GM23338 (cell line): ENCODE measurements around the gene NYAP1. TPM values are rescaled to one million over a fixed set of nuclear protein-coding genes. Genes with fewer than 3 reads are reported as not detected.
A peak's percentile ranks its signal among the peaks of the same experiment; 100 is the strongest.

ENCODE experiments used
- ATAC-seq: fragments of 200-7000 bp; cut with Tn5 transposase; 3 replicates; pipeline ENCODE4 v1.9.1; 2020
- DNase-seq: peaks from one replicate; pipeline ENCODE4 v3.0.0-alpha.2; 2015; ENCODE audit warnings: low spot score
- H2AFZ ChIP-seq: fragments of 200-600 bp; sonication (generic); 2 replicates; pipeline ENCODE4 v1.8.0; 2016; ENCODE audit warnings: antibody characterized with exemption, mild to moderate bottlenecking, moderate library complexity
- H3F3A ChIP-seq: fragments of 200-600 bp; sonication (generic); replicated peaks from 2 replicates; pipeline ENCODE4 v1.8.0; 2017; ENCODE audit warnings: antibody characterized with exemption, mixed run types, low read depth
- H3K27ac ChIP-seq: fragments of 200-600 bp; sonication (generic); 2 replicates; pipeline ENCODE4 v1.6.1; 2016; ENCODE audit warnings: low read depth
- H3K27me3 ChIP-seq: fragments of 200-600 bp; sonication (generic); 2 replicates; pipeline ENCODE4 v1.8.0; 2016; ENCODE audit warnings: mild to moderate bottlenecking, mixed run types, moderate library complexity; ENCODE audit not compliant: insufficient read depth
- H3K36me3 ChIP-seq: fragments of 200-600 bp; sonication (generic); 2 replicates; pipeline ENCODE4 v1.8.0; 2016; ENCODE audit warnings: mild to moderate bottlenecking; ENCODE audit not compliant: insufficient read depth
- H3K4me1 ChIP-seq: fragments of 200-600 bp; sonication (generic); 2 replicates; pipeline ENCODE4 v1.8.0; 2016; ENCODE audit warnings: mild to moderate bottlenecking, moderate library complexity; ENCODE audit not compliant: insufficient read depth
- H3K4me2 ChIP-seq: fragments of 200-600 bp; sonication (generic); 2 replicates; pipeline ENCODE4 v1.7.1; 2017; ENCODE audit warnings: mixed run types
- H3K4me3 ChIP-seq: fragments of 200-600 bp; sonication (generic); 2 replicates; pipeline ENCODE4 v1.6.1; 2016; ENCODE audit warnings: mixed run types
- H3K79me2 ChIP-seq: fragments of 200-600 bp; sonication (generic); replicated peaks from 2 replicates; pipeline ENCODE4 v1.8.0; 2017; ENCODE audit warnings: mild to moderate bottlenecking; ENCODE audit not compliant: insufficient read depth
- H3K9me2 ChIP-seq: fragments of 200-600 bp; sonication (generic); 2 replicates; pipeline ENCODE4 v1.8.0; 2017; ENCODE audit not compliant: insufficient read depth
- H4K20me1 ChIP-seq: fragments of 200-600 bp; sonication (generic); replicated peaks from 2 replicates; pipeline ENCODE4 v1.8.0; 2017; ENCODE audit warnings: mild to moderate bottlenecking; ENCODE audit not compliant: insufficient read depth
- H3K27ac Mint-ChIP-seq: 2 replicates; pipeline ENCODE4 v1.8.0; 2020; ENCODE audit warnings: inconsistent platforms, mild to moderate bottlenecking, moderate library complexity, mixed read lengths
- H3K27me3 Mint-ChIP-seq: 3 replicates; pipeline ENCODE4 v1.8.0; 2022; ENCODE audit warnings: low read depth, mild to moderate bottlenecking, moderate library complexity, mixed read lengths, inconsistent platforms; ENCODE audit not compliant: insufficient read depth, poor library complexity
- H3K36me3 Mint-ChIP-seq: 3 replicates; pipeline ENCODE4 v1.8.0; 2021; ENCODE audit warnings: low read depth, mild to moderate bottlenecking, inconsistent platforms, moderate library complexity, mixed read lengths
- H3K4me1 Mint-ChIP-seq: 3 replicates; pipeline ENCODE4 v1.8.0; 2020; ENCODE audit warnings: mild to moderate bottlenecking, inconsistent platforms, mixed read lengths
- H3K4me3 Mint-ChIP-seq: 3 replicates; pipeline ENCODE4 v1.8.0; 2021; ENCODE audit warnings: moderate library complexity, mild to moderate bottlenecking, inconsistent platforms, mixed read lengths
- H3K9me3 Mint-ChIP-seq: 3 replicates; pipeline ENCODE4 v1.8.0; 2020; ENCODE audit warnings: moderate library complexity, mild to moderate bottlenecking, inconsistent platforms, mixed read lengths
- CREB1 ChIP-seq: fragments of 250-450 bp; sonication (Bioruptor Pico); IDR thresholded peaks from 2 replicates; pipeline ENCODE4 v1.5.0; 2020; ENCODE audit warnings: low read depth, mild to moderate bottlenecking, moderate library complexity
- EZH2 ChIP-seq: fragments of 200-600 bp; sonication (generic); IDR thresholded peaks from one replicate; pipeline ENCODE4 v1.8.0; 2017; ENCODE audit warnings: antibody characterized with exemption, mild to moderate bottlenecking, low read depth; ENCODE audit not compliant: unreplicated experiment
- POLR2AphosphoS5 ChIP-seq: IDR thresholded peaks from 2 replicates; pipeline ENCODE4 v1.6.1; 2016; ENCODE audit warnings: antibody characterized with exemption, low read depth
- REST ChIP-seq: IDR thresholded peaks from one replicate; pipeline ENCODE4 v1.6.1; 2018; ENCODE audit warnings: antibody characterized with exemption; ENCODE audit not compliant: unreplicated experiment
- ZNF114 ChIP-seq: fragments of 250-450 bp; sonication (Bioruptor Pico); IDR thresholded peaks from 2 replicates; pipeline ENCODE4 v1.5.0; 2020; ENCODE audit warnings: mild to moderate bottlenecking, moderate library complexity
- ZNF331 ChIP-seq: fragments of 250-450 bp; sonication (Bioruptor Pico); IDR thresholded peaks from 2 replicates; pipeline ENCODE4 v1.5.0; 2020; ENCODE audit warnings: low read depth, mild to moderate bottlenecking, moderate library complexity
- long read RNA-seq: library from polyadenylated mRNA; unstranded; transcript quantifications from one replicate; pipeline ENCODE4 v2.0.0, GENCODE V29; 2020; ENCODE audit not compliant: unreplicated experiment
- polyA plus RNA-seq: library from polyadenylated mRNA; unstranded; fragments of >200 nt; fragmentation: Nextera tagmentation; extraction: Ambion mirVana; gene quantifications from 2 replicates; pipeline ENCODE4 v1.2.1, GENCODE V29; 2016
- total RNA-seq: library from RNA; depleted of rRNA; stranded (reverse); fragments of >200 nt; shearing (Covaris generic); gene quantifications from 2 replicates; pipeline ENCODE4 v1.2.3, GENCODE V29; 2014; rRNA removed
- TF ChIP-seq, protein P1 (sequence below): fragments of 250-450 bp; sonication (Bioruptor Pico); IDR thresholded peaks from 2 replicates; pipeline ENCODE4 v1.5.0; 2020; ENCODE audit warnings: mild to moderate bottlenecking, moderate library complexity

The NYAP1 gene
- total RNA-seq (2.3 and 4.9 TPM in 2 replicates), polyA plus RNA-seq (0.19 and 0.49 TPM in 2 replicates)
- long read RNA-seq: 0 reads

- no peaks in the 10 kb centered on the region; the same call in 2 of the 3 replicates for H3K36me3 Mint-ChIP-seq
- H3F3A ChIP-seq: peaks cover 2% of the 10 kb centered on the region; the same call in 1 of the 2 replicates
- peaks cover 23% of the 10 kb centered on the region; the same call in 1 of the 2 replicates for H3K4me1 ChIP-seq
- H4K20me1 ChIP-seq: no peaks in the 10 kb centered on the region
- peaks cover 31% of the 10 kb centered on the region for H3K4me1 Mint-ChIP-seq
- peak within 1 kb of the TSS; percentile 91 for H3K4me2 ChIP-seq
- H3K27ac ChIP-seq: no peak within 1 kb of the TSS
- TF ChIP-seq ZNF331 (no peak), EZH2 (no peak), CREB1 (no peak), REST (no peak), ZNF114 (CRISPR knock-in tag) (no peak), POLR2AphosphoS5 (peak; percentile 42)
- TF ChIP-seq, protein P1, sequence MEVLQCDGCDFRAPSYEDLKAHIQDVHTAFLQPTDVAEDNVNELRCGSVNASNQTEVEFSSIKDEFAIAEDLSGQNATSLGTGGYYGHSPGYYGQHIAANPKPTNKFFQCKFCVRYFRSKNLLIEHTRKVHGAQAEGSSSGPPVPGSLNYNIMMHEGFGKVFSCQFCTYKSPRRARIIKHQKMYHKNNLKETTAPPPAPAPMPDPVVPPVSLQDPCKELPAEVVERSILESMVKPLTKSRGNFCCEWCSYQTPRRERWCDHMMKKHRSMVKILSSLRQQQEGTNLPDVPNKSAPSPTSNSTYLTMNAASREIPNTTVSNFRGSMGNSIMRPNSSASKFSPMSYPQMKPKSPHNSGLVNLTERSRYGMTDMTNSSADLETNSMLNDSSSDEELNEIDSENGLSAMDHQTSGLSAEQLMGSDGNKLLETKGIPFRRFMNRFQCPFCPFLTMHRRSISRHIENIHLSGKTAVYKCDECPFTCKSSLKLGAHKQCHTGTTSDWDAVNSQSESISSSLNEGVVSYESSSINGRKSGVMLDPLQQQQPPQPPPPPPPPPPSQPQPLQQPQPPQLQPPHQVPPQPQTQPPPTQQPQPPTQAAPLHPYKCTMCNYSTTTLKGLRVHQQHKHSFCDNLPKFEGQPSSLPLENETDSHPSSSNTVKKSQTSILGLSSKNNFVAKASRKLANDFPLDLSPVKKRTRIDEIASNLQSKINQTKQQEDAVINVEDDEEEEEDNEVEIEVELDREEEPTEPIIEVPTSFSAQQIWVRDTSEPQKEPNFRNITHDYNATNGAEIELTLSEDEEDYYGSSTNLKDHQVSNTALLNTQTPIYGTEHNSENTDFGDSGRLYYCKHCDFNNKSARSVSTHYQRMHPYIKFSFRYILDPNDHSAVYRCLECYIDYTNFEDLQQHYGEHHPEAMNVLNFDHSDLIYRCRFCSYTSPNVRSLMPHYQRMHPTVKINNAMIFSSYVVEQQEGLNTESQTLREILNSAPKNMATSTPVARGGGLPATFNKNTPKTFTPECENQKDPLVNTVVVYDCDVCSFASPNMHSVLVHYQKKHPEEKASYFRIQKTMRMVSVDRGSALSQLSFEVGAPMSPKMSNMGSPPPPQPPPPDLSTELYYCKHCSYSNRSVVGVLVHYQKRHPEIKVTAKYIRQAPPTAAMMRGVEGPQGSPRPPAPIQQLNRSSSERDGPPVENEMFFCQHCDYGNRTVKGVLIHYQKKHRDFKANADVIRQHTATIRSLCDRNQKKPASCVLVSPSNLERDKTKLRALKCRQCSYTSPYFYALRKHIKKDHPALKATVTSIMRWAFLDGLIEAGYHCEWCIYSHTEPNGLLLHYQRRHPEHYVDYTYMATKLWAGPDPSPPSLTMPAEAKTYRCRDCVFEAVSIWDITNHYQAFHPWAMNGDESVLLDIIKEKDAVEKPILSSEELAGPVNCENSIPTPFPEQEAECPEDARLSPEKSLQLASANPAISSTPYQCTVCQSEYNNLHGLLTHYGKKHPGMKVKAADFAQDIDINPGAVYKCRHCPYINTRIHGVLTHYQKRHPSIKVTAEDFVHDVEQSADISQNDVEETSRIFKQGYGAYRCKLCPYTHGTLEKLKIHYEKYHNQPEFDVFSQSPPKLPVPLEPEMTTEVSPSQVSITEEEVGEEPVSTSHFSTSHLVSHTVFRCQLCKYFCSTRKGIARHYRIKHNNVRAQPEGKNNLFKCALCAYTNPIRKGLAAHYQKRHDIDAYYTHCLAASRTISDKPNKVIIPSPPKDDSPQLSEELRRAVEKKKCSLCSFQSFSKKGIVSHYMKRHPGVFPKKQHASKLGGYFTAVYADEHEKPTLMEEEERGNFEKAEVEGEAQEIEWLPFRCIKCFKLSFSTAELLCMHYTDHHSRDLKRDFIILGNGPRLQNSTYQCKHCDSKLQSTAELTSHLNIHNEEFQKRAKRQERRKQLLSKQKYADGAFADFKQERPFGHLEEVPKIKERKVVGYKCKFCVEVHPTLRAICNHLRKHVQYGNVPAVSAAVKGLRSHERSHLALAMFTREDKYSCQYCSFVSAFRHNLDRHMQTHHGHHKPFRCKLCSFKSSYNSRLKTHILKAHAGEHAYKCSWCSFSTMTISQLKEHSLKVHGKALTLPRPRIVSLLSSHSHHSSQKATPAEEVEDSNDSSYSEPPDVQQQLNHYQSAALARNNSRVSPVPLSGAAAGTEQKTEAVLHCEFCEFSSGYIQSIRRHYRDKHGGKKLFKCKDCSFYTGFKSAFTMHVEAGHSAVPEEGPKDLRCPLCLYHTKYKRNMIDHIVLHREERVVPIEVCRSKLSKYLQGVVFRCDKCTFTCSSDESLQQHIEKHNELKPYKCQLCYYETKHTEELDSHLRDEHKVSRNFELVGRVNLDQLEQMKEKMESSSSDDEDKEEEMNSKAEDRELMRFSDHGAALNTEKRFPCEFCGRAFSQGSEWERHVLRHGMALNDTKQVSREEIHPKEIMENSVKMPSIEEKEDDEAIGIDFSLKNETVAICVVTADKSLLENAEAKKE: no peak
- no peaks in the 10 kb centered on the region for H3K79me2 ChIP-seq
- no peaks in the 10 kb centered on the region for H3K36me3 ChIP-seq
- DNase-seq (peak; percentile 72), ATAC-seq (peak; percentile 46)
- no peaks in the 10 kb centered on the region for H3K9me2 ChIP-seq
- peak within 1 kb of the TSS; percentile 83 for H3K4me3 Mint-ChIP-seq
- H3K27me3 Mint-ChIP-seq: peaks cover 19% of the 10 kb centered on the region
- H2AFZ ChIP-seq: peak within 1 kb of the TSS; percentile 97
- no peaks in the 10 kb centered on the region for H3K27me3 ChIP-seq
- H3K27ac Mint-ChIP-seq: no peak within 1 kb of the TSS
- H3K9me3 Mint-ChIP-seq: no peaks in the 10 kb centered on the region; the same call in 1 of the 3 replicates
- H3K4me3 ChIP-seq: peak within 1 kb of the TSS; percentile 89
These were observed at the start of gene NYAP1 for GRCh38 chr7:100483722-100484672. Gene NYAP1, plus strand, starts transcription at chr7:100483927. Its CDS starts 1,385 bp downstream, at chr7:100485312.
